ENCODE data around the gene GLB1L3.

DNA sequence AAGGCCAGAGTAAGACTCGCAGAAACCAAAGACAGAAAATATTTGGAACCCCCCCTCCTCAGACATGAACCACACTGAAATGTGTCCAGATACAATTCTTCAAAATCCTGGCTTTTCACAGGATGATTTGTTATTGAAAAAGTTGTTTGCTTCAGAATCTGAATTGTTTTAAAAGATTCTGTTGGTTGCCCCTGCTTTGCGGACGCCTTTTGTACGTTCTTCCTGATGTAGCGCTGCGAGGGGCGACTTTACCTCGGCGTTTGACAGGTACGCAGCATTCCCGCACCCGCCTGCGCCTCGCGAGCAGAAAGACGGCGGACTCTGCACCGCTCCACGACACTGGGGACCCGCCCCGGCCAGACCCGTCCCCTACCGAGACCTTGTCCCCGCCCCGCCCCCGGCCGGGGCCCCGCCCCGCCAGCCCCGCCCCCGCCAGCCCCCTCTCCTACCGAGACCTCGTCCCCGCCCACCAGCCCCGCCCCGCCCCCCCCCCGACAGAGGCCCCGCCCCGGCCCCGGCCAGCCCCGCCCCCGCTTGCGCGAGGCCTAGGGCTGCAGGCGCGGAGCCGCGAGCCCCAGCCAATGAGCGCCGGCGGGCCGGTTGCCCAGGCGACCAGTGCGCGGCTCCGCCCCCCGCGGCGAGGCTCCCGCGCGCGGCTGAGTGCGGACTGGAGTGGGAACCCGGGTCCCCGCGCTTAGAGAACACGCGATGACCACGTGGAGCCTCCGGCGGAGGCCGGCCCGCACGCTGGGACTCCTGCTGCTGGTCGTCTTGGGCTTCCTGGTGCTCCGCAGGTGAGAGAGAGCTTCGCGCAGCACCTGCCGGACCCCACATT lies 55.4 kb downstream of the GLB1L3 start, which contains the start of gene GLB1L2:
- TF ChIP-seq ZNF274 (IDR thresholded peaks at IDR 0.05; ENCODE audit: low read length) (no peak), ZNF274 (tag by site-specific recombination; IDR thresholded peaks at IDR 0.05; ENCODE audit: borderline replicate concordance) (no peak), REST (tag by site-specific recombination; IDR thresholded peaks at IDR 0.05) (no peak), ZNF292 (tag by site-specific recombination; IDR thresholded peaks at IDR 0.05; ENCODE audit: borderline replicate concordance, low read depth) (no peak), ZFP41 (tag by site-specific recombination; IDR thresholded peaks at IDR 0.05; ENCODE audit: borderline replicate concordance) (no peak), ZNF785 (tag by site-specific recombination; IDR thresholded peaks at IDR 0.05) (no peak), ZNF658 (tag by site-specific recombination; IDR thresholded peaks at IDR 0.05) (no peak)
- TF ChIP-seq, protein P1, sequence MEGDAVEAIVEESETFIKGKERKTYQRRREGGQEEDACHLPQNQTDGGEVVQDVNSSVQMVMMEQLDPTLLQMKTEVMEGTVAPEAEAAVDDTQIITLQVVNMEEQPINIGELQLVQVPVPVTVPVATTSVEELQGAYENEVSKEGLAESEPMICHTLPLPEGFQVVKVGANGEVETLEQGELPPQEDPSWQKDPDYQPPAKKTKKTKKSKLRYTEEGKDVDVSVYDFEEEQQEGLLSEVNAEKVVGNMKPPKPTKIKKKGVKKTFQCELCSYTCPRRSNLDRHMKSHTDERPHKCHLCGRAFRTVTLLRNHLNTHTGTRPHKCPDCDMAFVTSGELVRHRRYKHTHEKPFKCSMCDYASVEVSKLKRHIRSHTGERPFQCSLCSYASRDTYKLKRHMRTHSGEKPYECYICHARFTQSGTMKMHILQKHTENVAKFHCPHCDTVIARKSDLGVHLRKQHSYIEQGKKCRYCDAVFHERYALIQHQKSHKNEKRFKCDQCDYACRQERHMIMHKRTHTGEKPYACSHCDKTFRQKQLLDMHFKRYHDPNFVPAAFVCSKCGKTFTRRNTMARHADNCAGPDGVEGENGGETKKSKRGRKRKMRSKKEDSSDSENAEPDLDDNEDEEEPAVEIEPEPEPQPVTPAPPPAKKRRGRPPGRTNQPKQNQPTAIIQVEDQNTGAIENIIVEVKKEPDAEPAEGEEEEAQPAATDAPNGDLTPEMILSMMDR (tag by site-specific recombination; IDR thresholded peaks at IDR 0.05), result no peak
- TF ChIP-seq, protein P2, sequence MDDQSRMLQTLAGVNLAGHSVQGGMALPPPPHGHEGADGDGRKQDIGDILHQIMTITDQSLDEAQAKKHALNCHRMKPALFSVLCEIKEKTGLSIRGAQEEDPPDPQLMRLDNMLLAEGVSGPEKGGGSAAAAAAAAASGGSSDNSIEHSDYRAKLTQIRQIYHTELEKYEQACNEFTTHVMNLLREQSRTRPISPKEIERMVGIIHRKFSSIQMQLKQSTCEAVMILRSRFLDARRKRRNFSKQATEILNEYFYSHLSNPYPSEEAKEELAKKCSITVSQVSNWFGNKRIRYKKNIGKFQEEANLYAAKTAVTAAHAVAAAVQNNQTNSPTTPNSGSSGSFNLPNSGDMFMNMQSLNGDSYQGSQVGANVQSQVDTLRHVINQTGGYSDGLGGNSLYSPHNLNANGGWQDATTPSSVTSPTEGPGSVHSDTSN (CRISPR knock-in tag; IDR thresholded peaks at IDR 0.05), result no peak
- TF ChIP-seq, protein P3, sequence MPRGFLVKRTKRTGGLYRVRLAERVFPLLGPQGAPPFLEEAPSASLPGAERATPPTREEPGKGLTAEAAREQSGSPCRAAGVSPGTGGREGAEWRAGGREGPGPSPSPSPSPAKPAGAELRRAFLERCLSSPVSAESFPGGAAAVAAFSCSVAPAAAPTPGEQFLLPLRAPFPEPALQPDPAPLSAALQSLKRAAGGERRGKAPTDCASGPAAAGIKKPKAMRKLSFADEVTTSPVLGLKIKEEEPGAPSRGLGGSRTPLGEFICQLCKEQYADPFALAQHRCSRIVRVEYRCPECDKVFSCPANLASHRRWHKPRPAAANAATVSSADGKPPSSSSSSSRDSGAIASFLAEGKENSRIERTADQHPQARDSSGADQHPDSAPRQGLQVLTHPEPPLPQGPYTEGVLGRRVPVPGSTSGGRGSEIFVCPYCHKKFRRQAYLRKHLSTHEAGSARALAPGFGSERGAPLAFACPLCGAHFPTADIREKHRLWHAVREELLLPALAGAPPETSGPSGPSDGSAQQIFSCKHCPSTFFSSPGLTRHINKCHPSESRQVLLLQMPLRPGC (tag by site-specific recombination; IDR thresholded peaks at IDR 0.05), result no peak
